Stimulated activated CD8-positive, alpha-beta memory T cell treated with anti-CD3 and anti-CD28 coated beads, Interleukin-4, amount 100 ng/mL, for 48 hours (primary cell): ENCODE results near the gene DPYSL4.
"Not testable (repeated sequence)": the region's sequence is repeated elsewhere in the genome, so short reads cannot be mapped to it uniquely, and the experiment has no call there.

ENCODE experiments used
- DNase-seq: peaks from one replicate; pipeline ENCODE4 v3.0.0-alpha.2; 2020

DPYSL4 gene

DNA sequence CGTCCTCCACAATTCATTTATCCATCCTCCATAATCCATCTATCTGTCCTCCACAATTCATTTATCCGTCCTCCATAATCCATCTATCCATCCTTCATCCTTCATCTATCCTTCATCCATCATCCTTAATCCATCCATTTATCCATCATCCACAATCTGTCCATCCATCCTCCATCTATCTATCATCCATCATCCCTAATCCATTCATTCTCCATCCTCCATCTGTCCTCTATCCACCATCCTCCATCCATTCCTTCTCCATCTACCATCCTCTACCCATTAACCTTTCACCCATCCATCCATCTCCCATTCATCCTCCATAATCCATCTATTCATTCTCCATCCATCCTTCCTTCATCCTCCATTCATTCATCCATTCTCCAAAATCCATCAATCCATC, 36.0 kb upstream of the DPYSL4 start:
- no peak for DNase-seq

DNA sequence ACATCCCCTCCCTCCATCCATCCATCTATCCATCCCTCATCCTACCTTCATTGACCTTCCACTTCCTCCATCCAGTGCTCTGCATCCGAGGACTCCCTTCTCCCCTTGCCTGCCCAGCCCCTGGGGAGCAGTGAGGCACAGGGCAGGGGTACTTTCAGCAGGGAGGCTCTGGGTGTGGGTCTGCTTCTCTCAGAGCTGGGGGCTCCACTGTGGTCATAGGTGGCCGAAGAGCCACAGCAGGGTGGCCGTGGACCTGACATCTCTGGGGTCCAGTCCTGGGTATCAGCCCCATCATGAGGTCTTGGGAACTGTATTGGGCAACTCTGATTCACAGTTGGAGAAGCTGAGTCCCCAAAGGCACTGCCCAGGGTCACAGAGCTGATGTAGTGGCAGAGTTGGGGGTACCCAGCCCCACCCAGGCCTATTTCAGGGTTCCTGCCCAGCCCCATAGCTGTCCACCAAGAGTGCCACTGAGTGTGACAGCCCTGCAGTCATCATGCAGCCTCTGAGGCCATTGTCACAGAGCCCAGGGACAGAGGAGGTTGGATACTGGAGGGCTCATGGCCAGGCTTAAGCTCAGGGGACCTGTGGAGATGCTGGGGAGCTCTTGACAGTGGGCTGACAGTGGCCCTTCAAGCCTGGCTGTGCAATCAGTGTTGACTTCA, 35.3 kb upstream of the DPYSL4 start:
- DNase-seq = no peak

DNA sequence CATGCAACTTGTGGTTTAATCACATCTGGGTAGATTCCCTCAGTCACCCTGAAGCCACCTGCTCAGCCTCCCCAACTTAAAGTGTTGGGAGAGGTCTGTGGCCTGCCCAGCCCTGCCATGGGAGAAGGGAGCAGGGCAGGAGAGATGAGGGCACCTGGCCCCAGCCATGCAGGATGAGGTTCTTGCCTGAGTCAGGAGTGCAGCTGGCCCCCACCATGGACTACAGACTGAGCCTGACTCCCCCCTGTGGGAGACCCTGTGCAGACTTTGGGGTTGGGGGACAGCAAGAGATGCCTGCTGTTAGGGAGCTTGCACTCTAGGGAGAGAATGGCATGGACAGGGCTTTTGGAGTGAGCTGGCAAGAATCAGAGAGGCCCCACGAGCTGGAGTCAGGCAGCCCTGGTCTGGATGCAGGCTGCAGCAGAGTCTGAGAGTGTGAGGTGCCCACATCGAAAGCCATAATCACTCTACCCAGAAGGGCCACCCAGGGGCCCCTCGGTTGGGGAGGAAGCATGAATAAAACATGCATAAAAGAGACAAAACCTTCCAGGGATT, 34.7 kb upstream of the DPYSL4 start:
- DNase-seq = no peak

DNA sequence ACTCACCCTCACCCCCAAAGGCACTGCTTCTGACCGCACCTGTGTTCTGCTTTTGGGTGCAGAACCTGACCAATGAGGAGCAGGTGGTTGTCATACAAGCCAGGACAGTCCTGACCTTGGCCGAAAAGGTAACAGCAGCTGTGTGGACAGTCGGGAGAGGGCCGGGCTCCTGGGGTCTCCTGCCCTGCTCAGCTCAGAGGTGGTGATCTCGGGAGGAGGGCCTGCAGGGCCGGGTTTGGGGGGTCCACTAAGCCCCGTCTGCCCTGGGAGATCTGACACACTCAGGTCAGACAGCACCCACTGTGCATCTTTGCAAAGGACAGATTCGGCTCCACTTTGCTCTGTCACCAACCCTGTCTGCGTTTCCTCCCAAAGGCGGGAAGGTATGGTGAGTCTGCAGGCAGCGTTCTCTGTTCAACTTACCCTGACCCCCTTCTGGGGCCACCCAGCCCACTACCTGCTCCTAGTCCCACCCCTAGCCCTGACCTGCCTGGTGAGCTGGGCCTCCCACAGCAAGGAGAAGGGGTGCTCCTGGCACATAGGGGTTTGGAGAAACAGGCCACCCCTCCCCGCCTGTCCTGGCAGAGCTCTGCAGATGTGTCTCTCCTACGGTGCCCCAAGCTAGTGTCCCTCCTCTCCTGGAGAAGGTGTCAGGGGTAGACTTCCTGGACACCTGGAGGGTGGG, 33.7 kb upstream of the DPYSL4 start:
- DNase-seq = no peak

DNA sequence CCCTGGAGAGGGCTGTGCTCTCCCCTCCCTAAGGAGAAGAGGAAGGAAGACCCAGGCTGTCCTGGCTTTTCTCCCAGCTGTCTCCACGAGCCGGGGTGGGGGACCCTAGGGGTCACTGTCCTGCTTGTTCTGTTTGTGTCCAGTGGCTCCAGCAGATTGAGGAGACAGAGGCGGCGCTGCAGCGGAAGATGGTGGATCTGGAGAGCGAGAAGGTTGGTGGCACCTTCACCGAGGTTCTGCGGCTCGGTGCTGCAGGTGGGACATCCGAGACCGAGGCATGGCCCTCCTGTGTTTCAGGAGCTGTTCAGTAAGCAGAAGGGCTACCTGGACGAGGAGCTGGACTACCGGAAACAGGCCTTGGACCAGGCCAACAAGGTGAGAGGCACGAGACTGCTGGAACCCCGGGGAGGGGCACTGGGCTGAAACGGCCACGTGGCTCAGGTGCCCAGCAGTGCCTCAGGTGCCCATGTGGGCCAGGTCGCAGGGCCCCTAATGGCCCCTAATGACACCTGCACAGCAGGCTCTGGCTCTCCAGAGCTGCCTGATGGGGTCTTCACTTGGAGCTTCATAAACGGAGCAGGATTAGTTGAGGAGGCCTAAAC, 33.0 kb upstream of the DPYSL4 start:
- DNase-seq = no peak

DNA sequence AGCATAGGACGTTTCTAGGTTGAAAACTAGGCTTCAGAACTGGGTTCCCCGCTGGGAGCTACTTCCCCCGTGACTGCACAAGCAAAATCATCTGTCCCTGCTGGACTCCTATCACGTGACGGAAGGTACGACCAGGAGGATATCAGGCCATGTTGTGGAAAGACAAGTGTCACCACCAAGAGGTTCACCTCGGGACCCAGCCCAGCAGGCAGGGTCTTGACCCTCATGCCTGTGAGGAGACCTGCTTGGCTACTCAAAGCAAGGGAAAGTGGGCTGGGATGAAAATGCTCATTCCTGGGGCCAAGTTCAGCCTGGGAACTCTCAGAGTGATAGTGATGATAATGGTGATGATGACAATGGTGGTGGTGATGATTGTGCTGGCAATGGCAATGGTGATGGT, 32.3 kb upstream of the DPYSL4 start:
- no peak for DNase-seq

DNA sequence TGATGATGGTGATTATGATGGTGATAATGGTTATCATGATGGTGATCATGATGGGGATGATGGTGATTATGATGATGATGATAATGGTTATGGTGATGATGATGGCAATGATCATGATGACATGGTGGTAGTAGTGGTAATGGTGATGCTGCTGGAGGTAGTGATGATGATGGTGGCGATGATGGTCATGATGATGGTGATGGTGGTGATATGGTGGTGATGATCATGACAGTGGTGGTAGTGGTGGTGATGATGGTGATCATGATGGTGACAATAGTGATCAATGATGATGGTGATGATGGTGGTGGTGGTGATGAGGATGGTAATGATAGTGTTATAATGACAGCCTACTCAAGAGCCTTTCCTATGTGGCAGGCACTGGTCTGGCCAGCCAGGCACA, 31.8 kb upstream of the DPYSL4 start:
- no peak for DNase-seq

DNA sequence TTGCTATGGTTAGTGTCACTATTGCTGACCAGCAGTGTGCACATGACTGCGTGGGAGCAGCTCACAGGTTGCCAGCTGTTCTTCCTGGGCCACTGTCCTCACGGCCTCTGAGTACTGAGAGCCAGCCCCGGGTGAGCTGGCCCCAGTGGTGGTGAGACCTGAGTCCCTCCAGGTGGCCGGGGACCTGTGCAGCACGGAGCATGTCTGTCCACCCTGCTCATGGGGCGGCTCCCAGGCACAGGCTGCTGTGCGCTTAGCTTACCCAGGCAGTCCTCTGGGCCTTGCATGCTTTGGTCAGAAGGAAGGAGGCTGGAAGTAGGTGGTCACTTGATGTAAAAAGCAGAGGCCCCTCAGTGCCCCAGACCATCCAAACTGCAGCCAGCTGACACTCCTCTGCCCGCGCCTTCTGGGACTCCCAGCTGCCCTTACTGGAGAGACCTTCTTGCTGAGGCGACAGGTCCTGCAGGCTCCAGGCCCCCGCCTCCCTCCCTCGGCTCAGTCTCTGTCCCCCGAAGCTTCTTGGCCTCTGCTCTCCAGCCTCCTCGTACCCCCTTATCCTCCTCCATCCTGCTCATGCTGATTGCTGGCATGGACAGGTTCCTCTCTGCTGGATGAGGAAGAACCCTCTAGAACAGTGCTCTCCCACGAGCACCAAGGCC, 30.9 kb upstream of the DPYSL4 start:
- no peak for DNase-seq

DNA sequence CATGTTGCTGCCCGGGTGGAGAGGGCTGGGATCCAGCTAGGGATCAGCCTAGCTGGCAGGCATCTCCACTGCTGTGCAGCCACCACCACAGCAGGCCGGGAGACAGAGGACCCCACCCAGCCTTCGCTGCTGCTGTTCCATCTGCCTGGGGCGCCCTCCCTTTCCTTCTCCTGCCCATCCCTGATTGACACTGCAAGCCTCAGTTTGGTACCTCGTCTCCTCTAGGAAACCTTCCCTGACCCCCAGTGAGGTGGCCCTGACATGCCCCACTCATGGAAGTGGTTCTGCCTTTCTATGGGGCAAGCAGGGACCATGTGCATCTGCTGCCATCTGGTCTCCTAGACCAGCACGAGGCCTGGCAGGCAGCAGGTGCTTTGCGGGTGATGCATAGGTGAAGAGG, 30.4 kb upstream of the DPYSL4 start:
- DNase-seq = no peak

DNA sequence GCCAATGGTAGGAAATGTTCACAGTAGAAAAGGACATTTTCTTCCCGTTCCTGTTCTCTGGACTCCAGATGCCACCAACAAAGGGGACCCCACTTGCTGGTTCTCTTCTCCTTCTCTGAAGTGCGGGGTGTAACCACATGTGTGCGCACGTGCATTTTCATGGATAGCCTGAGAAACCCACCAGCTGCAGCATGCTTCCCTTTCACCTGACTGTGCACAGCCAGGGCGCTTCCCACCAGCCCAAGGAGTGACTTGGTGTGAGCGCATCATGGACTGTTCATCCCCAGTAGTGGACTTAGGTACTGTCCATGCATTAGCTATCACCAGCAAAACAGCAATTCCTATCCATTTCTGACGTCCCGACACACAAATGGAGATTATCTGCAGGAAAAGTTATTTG, 29.6 kb upstream of the DPYSL4 start:
- DNase-seq = no peak

DNA sequence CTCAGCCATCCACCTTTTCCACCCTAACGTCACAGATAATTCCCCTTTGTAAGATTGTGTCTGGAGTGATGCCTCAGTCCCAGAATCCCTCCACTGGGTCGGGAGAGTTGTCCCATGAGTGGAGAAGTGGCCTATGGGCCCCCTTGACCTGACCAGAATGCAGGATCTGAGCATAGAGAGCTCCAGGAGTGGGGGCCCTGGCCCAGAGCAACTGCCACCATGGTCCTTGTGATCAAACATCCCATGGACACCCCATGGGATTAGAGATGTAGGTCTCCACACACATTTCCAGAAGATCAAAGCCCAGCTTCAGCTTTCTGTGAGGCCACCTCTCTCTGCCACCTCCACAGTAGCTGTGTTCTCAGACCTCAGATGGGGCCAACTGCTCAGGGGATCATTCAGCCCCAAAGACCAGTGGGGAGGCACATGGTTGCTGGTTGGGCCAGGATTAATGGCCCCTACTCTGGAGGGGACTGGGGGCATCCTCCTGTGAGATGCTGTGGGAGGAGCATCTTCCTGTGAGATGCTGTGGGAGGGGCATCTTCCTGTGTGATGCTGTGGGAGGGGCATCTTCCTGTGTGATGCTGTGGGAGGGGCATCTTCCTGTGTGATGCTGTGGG, 28.5 kb upstream of the DPYSL4 start:
- DNase-seq = peak; percentile 52

DNA sequence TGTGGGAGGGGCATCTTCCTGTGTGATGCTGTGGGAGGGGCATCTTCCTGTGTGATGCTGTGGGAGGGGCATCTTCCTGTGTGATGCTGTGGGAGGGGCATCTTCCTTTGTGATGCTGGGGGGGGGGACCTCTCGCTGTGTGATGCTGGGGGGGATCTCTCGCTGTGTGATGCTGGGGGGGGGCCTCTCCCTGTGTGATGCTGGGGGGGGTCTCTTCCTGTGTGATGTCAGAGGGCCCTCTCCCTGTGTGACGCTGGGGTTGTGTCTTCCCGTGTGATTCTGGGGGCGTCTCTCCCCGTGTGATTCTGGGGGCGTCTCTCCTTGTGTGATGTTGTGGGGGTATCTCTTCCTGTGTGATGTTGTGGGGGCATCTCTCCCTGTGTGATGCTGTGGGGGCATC, 27.9 kb upstream of the DPYSL4 start:
- DNase-seq = no peak

DNA sequence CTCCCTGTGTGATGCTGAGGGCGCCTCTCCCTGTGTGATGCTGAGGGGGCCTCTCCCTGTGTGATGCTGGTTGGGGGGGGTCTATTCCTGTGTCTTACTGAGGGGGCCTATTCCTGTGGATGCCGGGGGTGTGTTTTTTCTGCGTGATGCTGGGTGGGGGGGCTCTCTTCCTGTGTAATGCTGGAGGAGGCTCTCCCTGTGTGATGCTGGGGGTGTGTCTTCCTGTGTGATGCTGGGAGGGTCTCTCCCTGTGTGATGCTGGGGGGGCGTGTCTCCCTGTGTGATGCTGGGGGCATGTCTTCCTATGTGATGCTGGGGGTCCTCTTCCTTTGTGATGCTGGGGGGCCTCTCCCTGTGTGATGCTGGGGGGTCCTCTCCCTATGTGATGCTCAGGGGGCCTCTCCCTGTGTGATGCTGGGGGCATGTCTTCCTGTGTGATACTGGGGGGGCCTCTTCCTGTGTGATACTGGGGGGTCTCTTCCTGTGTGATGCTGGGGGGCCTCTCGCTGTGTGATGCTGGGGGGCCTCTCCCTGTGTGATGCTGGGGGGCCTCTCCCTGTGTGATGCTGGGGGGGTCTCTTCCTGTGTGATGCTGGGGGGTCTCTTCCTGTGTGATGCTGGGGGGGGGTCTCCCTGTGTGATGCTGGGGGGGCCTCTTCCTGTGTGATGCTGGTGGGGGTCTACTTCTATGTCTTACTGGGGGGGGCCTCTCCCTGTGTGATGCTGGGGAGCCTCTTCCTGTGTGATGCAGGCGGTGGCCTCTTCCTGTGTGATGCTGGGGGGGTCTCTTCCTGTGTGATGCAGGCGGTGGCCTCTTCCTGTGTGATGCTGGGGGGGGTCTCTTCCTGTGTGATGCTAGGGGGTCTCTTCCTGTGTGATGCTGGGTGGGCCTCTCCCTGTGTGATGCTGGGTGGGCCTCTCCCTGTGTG, 27.2 kb upstream of the DPYSL4 start:
- peak; percentile 53 for DNase-seq

DNA sequence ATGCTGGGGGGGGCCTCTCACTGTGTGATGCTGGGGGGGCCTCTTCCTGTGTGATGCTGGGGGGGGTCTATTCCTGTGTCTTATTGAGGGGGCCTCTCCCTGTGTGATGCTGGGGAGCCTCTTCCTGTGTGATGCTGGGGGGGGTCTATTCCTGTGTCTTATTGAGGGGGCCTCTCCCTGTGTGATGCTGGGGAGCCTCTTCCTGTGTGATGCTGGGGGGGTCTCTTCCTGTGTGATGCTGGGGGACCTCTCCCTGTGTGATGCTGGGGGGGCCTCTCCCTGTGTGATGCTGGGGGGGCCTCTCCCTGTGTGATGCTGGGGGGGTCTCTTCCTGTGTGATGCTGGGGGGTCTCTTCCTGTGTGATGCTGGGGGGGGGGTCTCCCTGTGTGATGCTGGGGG, 26.5 kb upstream of the DPYSL4 start:
- not testable (repeated sequence) for DNase-seq

DNA sequence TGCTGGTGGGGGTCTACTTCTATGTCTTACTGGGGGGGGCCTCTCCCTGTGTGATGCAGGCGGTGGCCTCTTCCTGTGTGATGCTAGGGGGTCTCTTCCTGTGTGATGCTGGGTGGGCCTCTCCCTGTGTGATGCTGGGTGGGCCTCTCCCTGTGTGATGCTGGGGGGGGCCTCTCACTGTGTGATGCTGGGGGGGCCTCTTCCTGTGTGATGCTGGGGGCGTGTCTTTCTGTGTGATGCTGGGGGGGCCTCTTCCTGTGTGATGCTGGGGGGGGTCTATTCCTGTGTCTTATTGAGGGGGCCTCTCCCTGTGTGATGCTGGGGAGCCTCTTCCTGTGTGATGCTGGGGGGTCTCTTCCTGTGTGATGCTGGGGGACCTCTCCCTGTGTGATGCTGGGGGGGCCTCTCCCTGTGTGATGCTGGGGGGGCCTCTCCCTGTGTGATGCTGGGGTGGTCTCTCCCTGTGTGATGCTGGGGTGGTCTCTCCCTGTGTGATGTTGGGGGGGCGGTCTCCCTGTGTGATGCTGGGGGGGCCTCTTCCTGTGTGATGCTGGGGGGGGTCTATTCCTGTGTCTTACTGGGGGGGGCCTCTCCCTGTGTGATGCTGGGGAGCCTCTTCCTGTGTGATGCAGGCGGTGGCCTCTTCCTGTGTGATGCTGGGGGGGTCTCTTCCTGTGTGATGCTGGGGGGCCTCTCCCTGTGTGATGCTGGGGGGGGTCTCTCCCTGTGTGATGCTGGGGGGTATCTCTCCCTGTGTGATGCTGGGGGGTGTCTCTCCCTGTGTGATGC, 25.7 kb upstream of the DPYSL4 start:
- not testable (repeated sequence) for DNase-seq

DNA sequence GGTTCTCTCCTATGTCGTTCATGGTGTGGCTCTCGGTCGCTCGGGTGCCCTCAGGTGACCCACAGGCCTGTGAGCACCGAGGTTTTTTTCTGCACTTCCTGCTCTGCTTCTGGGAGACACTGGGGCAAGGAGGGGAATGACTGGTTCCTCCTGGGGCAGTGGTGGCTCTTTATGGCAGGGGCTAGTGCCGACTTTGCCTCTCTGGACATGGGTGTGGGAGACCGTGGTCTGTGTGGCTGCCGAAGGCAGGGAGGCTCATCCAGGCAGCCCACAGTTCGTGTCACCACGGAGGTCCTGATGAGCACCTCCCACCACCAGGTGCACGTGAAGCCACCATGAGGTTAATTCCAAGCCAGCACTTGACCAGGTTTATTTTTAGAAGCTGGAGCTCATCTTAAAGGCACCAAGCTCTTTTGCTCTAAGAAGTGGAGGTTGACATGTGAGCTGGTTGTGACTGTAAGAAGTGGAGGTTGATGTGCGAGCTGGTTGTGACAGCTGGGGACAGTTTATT, 24.7 kb upstream of the DPYSL4 start:
- peak; percentile 59 for DNase-seq

DNA sequence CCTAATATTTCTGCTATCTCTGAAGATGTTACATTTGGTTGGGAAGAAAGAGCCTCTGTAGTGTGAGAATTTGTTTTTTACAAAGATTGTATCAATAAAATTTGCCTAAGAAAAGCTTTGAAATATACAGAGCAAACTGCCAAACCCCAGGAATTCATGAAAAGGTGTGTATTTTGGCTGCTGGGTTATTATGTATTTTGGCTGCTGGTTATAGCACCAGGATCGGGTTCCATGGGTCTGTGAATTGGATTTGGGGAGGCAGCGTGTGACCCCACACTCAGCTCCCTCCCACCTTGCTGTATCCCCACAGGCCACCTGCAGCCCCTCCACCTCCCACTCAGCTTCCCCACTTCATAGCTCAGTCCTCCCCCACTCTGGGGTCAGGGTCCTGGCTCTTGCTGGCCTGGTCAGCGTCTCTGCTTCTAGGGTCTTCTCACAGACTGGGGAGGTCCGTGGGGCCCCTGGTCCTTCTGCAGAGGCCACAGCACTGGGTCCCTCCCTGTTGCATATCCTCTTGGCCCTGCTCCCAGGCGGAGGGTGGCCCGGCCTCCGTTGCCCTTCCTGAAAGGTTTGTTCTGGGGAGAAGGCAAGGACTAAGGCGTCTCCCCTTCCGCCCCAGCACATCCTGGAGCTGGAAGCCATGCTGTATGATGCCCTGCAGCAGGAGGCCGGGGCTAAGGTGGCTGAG, 24.0 kb upstream of the DPYSL4 start:
- no peak for DNase-seq

DNA sequence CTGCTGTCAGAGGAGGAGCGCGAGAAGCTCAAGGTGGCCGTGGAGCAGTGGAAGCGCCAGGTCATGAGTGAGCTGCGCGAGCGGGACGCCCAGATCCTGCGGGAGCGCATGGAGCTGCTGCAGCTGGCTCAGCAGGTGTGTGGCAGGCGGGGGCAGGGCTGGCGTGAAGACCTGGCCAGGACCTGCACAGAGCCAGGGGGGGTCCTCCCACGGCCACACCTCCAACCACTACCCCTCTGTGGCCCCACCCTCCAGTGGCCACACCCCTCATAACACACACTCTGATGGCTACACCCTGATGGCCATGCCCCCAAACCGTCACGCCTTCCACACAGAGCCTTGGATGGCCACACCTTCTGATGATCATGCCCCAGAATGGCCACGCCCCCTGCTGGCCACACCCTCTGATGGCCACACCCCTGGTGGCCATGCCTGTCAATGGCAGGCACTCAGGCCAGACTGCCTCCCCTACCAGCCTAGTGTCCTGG, 23.4 kb upstream of the DPYSL4 start:
- peak; percentile 85 for DNase-seq

DNA sequence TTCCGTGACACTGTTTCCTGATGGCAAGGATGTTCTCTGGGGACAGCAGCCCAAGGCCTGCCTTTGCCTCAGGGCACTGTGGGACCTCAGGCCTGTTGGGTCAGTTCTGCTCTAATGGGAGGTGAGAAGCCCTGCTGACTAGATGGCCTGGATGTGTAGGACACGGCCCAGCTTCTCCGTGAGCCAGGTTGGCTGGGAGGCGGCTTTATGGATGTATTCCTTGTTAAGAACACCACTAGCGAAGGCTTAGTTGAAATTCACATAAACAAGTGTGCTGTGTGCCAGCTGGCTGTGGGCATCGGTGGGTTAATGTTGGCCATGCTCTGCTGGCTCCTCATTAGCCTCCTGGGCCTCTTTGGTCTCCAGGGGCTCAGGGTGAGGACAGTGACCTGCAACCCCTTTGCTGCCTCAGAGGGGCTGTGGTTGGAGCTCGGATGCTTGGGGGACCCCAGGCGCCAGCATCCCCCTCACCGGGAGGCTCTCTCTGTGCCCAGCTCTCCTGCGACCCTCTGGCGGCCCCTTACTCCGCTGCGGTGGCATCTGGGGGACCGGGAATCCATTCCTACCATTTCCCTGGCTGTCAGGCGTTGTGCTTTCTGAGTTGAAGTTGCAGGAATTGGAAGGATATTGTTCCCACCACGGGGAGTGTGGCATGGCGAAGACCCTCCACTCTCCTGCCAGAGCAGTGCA, 22.8 kb upstream of the DPYSL4 start:
- no peak for DNase-seq
